Gastroesophageal sphincter (tissue), 3 donors: ENCODE measurements around the gene KIRREL2.

Source experiments
- CTCF ChIP-seq, 4 experiments: fragments of 200-600 bp in 2 of 4; fragments of 450-650 bp in 2 of 4; sonication (generic) in 1 of 4; IDR thresholded peaks; one replicate each; pipeline ENCODE4 v1.5.1; 2017 to 2019; ENCODE audit warnings: antibody characterized with exemption in 4 of 4, mild to moderate bottlenecking in 2 of 4, moderate library complexity in 2 of 4
- EP300 ChIP-seq: sonication (generic); formaldehyde crosslinking; IDR thresholded peaks from one replicate; pipeline ENCODE4 v1.6.1; 2017; ENCODE audit warnings: antibody characterized with exemption, mild to moderate bottlenecking
- POLR2A ChIP-seq, 2 donors: fragments of 450-650 bp; IDR thresholded peaks; one replicate each; pipeline ENCODE4 v1.6.1; 2017; ENCODE audit warnings: antibody characterized with exemption in 2 of 2, mild to moderate bottlenecking in 2 of 2, moderate library complexity in 1 of 2

- TF ChIP-seq EP300 (no peak), CTCF (IDR thresholded peaks at IDR 0.05) (no peak), POLR2A (IDR thresholded peaks at IDR 0.05) (no peak)
Observed at GRCh38 chr19:35879068-35879467, 22.4 kb downstream of the KIRREL2 start.
